OCI-LY3 (cell line): Measurements from ENCODE around the gene B4GALT6.

Experiments
- EZH2phosphoT487 ChIP-seq: fragments of 200-600 bp; shearing (Covaris generic); IDR thresholded peaks from 2 replicates; pipeline ENCODE4 v1.6.1; 2018; ENCODE audit warnings: antibody characterized with exemption, mixed run types, low read depth
- TF ChIP-seq, protein P1 (sequence below): fragments of 200-600, 300-600 bp; sonication (generic); IDR thresholded peaks from 2 replicates; pipeline ENCODE4 v1.5.1; 2014; ENCODE audit warnings: antibody characterized with exemption, low read length, low read depth

DNA sequence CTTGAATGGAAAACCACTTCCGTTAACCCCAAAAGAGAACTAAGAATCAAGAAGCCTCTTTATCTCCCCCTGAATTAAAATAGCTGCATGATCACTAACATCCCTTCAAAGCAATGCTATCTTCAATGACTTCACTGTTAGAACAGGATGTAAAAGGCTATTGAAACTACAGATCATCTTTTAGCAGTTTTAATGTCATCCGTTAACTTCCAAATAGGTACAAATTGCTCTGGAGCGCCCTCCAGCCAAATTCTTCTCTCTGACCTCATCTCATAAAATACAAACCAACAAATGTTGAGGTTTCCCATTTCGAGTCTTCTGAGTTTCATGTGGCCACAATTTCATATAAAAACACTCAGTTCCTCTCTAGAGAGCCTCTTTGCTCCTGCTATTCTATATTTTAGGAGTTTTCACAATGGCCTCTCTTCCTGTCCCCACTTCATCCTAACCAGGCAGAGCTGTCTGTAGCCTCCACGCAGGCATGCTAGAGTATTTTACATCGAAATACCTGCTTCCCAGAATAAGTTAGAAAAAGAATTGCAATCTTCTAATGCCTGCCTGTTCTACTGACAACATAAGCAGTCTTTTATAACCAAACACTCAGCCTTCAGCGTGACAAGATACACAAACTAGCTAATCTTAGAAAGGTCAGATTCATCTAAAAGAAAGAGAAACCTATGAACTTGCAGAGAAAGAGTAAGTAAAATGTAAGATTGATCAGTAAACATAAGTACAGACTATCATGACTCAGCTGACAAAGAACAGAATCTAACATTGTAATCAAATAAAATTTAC lies 37.9 kb downstream of the B4GALT6 start:
- TF ChIP-seq, protein P1, sequence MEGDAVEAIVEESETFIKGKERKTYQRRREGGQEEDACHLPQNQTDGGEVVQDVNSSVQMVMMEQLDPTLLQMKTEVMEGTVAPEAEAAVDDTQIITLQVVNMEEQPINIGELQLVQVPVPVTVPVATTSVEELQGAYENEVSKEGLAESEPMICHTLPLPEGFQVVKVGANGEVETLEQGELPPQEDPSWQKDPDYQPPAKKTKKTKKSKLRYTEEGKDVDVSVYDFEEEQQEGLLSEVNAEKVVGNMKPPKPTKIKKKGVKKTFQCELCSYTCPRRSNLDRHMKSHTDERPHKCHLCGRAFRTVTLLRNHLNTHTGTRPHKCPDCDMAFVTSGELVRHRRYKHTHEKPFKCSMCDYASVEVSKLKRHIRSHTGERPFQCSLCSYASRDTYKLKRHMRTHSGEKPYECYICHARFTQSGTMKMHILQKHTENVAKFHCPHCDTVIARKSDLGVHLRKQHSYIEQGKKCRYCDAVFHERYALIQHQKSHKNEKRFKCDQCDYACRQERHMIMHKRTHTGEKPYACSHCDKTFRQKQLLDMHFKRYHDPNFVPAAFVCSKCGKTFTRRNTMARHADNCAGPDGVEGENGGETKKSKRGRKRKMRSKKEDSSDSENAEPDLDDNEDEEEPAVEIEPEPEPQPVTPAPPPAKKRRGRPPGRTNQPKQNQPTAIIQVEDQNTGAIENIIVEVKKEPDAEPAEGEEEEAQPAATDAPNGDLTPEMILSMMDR, result peak; percentile 26; the same call in 1 of the 2 replicates
- no peak for TF ChIP-seq EZH2phosphoT487
